GM19328 (cell line): ENCODE measurements around the gene AMFR.

ENCODE experiments used
- ATAC-seq: cut with Tn5 transposase; IDR thresholded peaks from one replicate; pipeline ENCODE4 v1.9.1; 2021; ENCODE audit warnings: mild to moderate bottlenecking, moderate library complexity; ENCODE audit not compliant: unreplicated experiment

Gene AMFR

DNA sequence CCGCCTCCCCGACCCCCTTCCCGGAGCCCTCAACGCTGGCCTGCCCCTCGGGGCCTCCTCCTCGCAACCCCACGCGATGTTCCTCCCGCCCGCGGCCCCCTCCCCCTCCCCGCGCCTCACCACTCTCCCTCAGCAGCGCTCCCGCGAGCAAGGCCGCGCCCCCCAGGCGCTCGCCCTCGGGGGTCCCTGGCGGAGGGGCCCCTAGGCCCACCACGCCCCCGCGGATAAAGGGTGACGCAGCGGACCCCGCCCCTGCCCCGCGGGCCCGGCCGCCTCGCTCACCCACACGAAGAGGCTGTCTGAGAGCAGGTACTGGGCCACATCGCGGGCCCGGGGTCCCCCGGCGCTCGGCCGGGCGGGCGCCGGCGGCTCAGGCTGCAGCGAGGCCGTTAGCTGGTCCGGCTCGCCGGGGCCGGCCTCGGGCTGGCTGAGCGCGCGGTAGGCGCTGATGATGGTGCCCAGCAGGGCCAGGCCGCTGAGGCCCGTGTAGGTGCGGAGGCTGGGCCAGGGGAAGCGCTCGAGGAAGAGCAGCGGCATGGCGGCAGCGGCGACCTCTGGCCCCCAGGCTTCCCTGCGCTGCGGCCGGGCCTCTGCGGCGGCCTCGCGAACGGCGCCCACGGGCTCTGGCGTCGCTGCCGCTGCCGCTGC, 430 bp downstream of the AMFR start:
- ATAC-seq: peak; percentile 38

DNA sequence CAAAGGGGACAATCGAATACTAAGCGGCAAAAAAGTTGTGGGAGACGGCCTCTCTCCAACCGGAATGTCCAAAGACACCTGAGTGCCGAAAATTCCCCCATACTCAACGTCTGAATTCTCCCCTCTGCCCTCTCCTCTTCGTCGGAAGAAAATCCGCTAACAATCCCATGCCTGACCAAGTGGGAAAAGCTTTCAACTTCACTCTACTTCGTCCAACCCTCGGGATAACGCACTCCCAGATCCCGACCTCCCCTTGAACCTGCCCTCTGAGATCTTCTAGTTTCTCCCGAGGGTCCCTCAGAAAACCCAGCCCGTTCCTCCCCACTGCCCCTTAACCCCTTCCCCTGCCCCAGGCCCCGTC, 961 bp downstream of the AMFR start:
- ATAC-seq: no peak

DNA sequence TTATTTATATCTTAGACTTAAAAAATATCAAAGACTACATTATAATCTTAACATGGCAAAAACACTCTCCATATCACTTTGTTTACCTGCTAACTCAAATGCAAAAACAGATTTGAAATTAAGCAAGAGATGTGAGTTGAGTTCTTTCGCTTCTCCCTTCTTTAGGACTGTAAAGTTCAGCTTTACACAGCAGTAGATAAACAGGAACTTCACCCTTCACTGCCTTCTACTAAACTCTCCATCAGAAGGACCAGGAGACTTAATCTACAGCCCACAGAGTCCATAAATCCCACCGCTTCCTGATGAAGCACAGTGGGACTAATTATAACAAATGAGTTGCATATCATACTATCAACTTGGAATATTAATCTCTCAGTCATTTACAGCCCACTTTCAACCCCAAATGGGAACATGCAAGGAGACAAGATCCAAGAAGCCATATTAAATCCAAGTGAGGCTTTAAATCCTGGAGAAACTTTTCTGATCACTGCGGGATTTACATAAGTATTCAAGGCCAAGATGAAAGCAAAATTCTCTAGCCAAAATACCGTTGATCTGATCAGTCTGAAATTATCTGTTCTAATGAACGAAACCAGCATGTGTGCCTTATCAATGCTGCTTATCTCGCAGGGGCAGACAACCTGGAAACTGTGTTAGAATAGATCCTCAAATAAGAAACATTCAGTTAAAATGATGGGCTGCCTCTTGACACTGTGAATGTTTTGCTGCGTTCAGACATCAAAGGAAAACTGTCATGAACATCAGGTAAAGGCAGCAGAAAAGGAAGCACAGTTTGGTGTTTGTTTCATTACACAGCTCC, 1.6 kb downstream of the AMFR start:
- ATAC-seq: no peak

DNA sequence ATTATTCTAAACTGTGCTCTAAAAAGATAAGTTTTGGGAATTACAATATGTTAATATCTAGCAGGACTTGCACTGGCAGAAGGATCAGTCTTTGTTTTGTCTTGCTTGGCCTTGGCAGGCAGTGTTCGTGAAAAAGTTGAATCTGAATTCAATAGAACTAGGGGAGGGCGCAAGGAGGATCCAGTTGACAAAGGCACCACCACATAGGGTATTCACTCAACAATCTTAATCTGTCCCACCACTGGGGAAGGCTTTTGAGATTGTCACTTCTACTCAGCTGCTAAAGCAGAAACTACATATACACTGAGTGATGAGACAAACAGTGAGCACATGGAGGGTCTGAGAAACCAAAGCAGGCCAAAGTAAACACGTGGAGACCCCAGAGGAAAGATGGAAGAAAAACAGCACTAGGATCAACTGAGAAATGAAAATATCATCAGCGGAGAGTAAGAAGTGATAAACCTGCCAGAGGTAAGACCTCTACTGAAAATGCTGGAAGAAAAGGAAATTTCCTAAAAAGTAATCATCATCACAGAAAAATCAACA, 2.4 kb downstream of the AMFR start:
- ATAC-seq: no peak

DNA sequence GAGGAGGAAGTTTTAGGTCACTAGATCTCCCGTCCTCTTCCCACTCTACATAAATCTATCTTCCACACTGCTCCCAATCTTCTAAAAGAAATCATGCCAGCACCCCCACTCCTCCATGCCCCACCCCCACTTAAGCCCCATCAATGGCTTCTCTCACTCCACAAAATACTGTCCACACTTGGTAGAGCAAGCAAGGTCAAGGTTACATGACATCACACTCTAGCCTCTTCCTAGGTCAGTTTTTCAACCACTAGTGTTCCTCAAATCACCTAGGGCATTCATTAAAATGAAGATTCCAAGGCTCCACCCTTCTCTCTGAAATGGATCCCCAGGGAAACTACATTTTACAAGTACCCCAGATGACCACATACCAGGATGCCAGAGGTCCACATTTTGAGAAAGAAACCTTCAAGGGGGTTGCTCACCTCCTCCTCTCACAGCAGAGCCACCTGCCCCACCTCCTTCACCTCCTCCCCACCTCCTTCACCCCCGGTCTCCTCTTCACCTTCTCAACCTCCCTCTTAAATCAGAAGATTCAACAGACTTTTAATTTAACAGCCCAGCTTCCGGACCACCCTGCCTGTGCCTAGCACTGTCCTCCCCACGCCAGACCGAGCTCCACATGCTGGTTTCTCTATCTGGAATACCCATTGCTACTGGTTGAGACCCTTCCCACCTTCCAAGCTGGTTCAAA, 3.2 kb downstream of the AMFR start:
- ATAC-seq: no peak

DNA sequence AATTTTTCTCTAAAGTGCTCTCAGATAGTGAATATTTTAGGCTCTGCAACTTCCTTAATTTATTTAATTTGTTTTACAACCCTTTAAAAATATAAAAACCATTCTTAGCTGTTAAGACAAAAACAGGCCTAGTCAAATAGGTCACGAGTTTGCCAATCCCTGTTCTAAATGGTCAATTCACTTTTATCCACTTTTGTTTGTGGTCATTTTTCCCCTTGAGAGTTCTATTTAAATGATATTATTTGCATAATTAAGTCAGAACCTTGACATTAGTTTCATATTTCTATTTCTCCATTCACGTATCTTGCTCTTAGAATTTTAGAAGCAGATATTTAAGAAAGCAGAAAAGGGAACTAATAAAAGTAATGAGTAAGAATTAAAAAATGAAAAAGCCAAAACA, 4.0 kb downstream of the AMFR start:
- no peak for ATAC-seq

DNA sequence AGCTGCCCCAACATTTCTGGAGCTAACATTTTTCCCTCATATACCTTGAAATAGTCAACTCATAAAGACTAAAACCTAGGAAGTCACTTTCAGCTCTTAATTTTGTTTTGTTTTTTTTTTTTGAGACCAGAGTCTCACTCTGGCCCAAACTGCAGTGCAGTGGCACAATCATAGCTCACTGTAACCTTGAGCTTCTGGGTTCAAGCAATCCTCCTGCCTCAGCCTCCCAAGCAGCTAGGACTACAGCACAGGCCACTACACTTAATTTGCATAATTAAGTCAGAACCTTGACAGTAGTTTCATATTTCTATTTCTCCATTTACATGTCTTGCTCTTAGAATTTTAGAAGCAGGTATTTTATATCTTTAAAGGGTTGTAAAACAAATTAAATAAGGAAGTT, 4.7 kb downstream of the AMFR start:
- ATAC-seq: no peak

DNA sequence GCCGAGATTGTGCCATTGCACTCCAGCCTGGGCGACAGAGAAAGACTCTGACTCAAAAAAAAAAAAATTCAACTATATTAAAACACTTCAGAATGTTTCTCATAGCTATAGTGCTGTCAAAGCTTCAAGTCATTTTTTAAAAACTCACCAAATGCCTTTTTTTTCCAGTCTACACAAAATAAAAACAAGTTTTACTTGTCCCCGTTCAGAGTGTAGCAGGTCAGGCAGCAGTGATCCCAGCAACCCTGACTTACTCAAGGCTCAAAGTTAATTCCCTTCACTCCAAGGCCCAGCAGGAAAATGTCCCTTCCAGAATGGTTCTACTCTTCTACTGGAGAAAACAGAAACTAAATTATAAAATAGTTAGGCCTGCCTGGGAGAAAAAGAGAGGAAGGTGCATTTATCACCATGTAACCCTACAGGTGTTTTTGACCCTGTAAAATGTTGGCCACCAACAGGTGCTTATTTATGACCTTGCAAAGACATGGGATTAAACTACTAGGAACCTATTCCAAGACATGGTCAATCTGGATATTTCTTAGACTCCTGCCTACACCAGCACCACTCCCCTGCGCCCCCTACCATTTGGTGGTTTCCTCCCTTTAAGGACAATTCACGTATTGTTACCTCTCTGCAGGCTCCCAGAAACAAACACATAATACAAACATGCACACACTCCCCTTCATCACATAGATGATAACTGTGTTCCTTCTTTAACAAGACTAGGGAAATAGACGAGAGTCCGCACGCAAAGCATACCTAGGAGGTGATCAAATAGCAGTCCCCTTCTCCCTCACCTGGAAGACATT, 5.4 kb downstream of the AMFR start:
- ATAC-seq: no peak

DNA sequence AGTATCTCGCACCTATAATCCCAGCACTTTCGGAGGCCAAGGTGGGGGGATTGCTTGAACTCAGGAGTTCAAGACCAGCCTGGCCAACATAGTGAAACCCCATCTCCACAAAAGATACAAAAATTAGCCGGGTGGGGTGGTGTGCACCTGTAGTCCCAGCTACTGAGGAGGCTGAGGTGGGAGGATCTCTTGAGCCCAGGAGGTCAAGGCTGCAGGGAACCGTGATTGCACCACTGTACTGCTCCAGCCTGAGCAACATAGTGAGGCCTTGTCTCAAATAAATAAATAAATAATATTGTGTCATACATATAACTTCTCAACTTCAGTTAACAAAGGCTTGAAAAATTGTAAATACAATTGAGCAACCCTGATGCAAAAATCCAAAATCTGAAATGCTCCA, 8.2 kb downstream of the AMFR start:
- no peak for ATAC-seq

DNA sequence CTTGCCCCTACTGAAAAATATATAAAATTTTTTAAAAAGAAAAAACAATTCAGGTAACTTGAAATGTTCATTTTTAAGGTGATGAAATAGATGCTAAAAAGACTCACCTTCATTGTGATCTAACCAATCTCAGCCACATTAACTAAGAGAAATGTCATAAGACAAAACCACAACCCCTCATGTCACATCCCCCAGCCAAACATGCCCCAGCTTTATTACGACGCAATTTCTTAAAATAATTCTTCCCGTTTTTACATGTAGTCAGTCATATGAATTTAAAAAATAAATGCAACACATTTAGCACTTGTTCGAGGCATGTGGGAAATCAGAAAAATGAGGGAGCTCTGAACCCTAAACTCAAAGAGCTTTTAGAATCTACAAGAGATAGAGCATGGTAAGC, 9.5 kb downstream of the AMFR start:
- ATAC-seq: no peak

DNA sequence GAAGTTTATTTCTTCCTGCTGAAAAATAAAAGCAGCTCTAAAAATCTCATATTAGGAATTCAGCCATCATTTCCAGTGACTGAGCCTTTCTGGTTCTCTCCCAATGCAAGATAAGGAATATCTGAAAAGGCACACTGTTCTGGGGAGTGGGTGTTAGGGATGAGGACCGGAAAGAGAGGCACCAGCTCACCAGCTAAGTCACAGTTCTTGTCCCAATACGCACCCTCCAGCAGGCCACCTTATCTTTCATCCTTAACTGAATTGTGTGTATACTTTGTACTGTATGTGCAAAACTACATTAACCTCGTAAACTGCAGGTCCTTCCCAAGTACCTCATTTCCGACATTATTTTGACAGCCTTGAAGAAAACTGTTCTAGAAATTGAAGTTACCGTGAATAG, 11.0 kb downstream of the AMFR start:
- ATAC-seq: no peak

DNA sequence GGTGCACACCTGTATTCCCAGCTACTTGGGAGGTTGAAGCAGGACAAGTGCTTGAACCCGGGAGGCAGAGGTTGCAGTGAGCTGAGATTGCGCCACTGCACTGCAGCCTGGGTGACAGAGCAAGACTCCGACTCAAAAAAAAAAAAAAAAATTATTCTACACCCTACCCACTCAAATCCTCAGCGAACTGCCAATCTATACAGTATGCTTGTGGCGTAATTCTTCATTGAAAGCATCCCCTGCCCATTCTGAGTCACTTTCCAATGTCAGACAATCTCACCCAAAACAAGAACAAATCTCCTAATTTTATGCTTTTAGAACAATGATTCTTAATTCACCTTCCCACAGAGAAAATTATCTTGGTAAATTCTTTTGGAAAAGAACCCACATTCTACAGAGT, 12.0 kb downstream of the AMFR start:
- no peak for ATAC-seq

DNA sequence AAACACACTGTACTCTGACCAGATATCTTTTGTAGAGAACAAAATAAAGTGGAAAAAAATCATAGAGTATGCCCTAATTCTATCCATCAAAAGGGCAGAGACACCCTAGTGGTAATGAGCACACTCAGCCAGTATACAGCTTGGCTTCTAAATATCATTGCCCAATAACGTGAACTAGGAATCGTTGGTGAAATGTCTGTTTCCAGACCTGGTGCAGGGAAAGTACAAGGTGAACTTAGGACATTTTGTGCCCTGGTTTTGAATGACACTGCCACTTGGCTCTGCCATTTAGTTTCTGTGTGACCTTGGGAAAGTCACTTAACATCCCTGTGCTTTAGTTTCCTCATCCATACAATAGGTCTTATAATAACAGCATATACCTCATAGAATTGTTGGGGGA, 13.7 kb downstream of the AMFR start:
- ATAC-seq: no peak

DNA sequence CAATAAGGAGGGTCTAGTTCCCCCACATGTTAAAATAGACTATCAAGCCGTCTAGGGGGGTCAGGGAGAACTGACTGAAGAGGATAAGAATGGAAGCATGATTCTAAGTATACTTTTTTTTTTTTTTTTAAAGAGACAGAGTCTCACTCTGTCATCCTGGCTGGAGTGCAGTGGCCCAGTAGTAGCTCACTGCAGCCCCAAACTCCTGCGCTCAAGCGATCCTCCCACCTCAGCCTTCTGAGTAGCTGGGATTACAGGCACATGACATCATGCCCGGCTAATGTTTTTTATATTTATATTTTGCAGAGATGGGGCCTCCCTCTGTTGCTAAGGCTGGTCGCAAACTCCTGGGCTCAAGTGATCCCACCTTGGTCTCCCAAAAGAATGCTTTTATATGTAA, 14.2 kb downstream of the AMFR start:
- ATAC-seq: no peak

DNA sequence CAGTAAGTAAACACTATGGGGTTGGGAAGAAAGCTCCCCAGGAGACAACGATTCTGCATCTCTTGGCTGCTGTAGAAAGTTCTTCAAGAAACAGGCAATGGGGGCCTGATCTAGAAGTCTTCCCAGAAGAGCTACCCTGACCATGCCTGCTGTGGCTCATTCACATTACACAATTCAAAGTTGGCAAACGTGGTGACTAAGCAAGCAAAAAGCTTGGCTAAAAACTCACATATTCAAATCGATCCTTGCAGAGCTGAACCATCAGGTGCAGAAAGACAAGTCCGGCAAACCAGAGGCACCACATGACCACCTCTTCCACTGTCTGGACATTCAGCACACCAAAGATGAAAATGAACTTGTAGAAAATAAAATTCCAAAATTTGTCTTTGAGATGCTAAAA, 16.1 kb downstream of the AMFR start:
- no peak for ATAC-seq

DNA sequence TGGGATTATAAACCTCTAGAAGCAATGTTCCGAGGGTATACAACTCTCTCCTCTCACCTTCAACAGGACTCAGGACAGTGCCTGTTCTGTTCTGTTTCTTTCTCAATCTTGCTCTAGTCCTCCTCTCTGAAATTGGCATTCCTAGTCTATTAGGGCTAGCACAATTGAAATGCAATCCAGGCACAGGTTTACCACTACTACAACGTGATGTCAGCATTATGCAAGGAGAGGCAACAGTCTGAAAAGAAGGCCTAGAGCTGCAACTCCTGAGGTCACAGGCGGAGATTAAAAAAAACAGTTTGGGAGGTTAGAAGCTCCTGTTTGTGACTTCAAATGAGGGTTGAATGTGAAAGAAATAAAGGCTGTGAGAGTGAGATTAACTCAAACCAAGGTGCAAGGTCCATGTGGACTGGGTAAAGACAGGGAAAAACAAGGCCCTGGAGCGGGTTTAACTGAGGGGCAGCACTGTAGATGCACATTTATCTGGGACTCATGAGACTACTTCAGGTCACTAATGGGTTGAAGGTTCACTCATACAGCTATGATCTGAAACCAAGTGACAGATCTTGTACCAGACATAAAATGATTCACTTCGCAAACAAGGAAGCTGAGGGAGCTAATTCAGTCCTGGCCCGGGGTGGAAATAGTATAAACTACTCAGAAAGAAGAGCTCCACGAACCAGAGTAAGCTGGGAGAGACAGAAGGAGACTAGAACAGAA, 16.8 kb downstream of the AMFR start:
- no peak for ATAC-seq

DNA sequence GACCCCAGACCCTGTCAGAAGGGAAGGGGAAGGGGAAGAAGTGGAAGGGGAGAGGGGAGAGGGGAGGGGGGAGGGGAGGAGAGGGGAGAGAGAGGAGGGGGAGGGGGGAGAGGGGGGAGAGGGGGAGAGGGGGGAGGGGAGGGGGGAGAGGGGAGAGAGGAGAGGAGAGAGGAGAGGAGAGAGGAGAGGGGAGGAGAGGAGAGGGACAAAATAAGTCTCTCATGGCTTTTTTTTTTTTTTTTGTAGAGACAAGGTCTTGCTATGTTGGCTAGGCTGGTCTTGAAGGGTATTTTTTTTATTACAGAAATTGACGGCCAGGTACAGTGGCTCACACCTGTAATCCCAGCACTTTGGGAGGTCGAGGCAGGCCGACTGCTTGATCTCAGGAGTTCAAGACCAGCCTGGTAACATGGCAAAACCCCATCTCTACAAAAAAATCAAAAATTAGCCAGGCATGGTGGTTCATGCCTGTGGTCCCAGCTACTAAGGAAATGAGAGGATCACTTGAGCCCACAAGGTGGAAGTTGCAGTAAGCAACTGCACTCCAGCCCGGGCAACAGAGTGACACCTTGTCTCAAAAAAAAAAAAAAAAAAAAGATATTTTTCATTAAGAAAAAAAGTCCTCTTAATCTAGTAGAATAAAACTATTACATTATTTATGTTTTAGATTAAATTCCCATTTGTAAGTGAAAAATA, 19.2 kb downstream of the AMFR start:
- ATAC-seq: no peak

DNA sequence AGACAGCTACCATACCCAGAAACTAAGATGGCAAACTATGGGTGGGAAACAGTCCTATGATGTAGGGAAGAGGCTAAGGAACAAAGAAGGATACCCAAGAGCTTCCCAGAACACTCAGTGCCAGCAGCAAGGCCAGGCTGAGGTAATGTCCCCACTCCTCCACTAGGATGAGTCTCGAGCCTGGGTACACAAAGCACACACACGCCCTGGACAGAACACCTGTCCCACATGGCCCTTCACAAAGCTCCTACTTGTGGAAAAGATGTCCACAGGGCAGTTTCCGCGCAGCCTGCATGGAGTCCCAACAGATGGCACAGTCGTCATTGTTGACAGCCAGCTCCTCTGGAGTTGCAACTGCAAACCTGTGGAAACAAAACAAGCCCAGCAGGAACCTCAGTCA, 23.9 kb downstream of the AMFR start:
- no peak for ATAC-seq

DNA sequence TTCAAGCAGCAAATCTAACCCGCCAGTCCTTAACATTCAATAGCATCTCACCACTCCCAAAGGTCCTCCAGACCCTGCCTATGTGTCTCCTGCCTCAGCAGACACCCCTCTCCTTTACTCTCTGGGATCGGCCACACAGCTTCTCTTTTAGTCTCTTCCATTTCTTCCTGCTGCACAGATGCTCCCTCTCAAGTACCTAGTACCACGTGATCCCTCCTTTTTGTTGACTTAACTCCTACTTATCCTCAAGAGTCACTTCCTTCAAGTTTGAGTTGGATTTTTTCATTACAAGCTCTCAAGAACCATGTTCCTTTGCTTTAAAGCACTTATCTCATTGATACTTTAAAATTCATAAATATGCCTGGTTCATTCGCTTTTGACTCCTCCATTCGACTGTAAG, 24.9 kb downstream of the AMFR start:
- no peak for ATAC-seq

DNA sequence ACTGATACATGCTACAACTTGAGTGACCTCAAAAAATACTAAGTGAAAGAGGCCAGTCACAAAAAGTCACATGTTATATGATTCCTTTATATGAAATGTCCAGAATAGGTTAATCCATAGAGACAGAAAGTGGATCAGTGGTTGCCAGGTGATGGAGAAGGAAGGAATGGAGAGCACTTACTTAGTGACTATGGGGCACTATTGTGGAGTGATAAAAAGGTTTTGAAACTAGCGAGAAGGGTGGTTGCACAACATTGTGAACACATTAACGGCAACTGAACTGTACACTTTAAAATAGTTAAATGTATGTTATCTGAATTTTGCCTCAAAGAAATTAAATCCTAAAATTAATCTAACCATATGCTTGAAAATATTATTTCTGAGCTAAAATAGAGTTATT, 25.9 kb downstream of the AMFR start:
- no peak for ATAC-seq
